ENCODE measurements around the gene CALML3. TPM values are rescaled to one million over a fixed set of nuclear protein-coding genes. Genes with fewer than 3 reads are reported as not detected.

Gene CALML3
- total RNA-seq, 1 experiment from 2014 or later, result not detected

GRCh38 chr10:5485290-5485689 is 39.5 kb upstream of the CALML3 start:
- H3K4me3 ChIP-seq (ENCODE audit: low read depth in 2 of 2, low read length in 2 of 2), result no peak overlapping the region
- no peaks in the 10 kb centered on the region for H3K9me3 ChIP-seq (ENCODE audit: control insufficient read depth, insufficient read depth, low read depth, low read length)
- ATAC-seq (no peak), DNase-seq (ENCODE audit: low read depth, low spot score) (no peak)
- no peaks in the 10 kb centered on the region for H3K4me1 ChIP-seq (ENCODE audit: control insufficient read depth, insufficient read depth, low read length)
- TF ChIP-seq, protein P1, sequence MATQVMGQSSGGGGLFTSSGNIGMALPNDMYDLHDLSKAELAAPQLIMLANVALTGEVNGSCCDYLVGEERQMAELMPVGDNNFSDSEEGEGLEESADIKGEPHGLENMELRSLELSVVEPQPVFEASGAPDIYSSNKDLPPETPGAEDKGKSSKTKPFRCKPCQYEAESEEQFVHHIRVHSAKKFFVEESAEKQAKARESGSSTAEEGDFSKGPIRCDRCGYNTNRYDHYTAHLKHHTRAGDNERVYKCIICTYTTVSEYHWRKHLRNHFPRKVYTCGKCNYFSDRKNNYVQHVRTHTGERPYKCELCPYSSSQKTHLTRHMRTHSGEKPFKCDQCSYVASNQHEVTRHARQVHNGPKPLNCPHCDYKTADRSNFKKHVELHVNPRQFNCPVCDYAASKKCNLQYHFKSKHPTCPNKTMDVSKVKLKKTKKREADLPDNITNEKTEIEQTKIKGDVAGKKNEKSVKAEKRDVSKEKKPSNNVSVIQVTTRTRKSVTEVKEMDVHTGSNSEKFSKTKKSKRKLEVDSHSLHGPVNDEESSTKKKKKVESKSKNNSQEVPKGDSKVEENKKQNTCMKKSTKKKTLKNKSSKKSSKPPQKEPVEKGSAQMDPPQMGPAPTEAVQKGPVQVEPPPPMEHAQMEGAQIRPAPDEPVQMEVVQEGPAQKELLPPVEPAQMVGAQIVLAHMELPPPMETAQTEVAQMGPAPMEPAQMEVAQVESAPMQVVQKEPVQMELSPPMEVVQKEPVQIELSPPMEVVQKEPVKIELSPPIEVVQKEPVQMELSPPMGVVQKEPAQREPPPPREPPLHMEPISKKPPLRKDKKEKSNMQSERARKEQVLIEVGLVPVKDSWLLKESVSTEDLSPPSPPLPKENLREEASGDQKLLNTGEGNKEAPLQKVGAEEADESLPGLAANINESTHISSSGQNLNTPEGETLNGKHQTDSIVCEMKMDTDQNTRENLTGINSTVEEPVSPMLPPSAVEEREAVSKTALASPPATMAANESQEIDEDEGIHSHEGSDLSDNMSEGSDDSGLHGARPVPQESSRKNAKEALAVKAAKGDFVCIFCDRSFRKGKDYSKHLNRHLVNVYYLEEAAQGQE (IDR thresholded peaks at IDR 0.05; ENCODE audit: insufficient read depth in 1 of 2, low read depth in 2 of 2, low read length in 1 of 2), result no peak
- TF ChIP-seq SIN3A (IDR thresholded peaks at IDR 0.05; ENCODE audit: borderline replicate concordance, insufficient read depth, low read depth, low read length), result no peak
- TF ChIP-seq, protein P2, sequence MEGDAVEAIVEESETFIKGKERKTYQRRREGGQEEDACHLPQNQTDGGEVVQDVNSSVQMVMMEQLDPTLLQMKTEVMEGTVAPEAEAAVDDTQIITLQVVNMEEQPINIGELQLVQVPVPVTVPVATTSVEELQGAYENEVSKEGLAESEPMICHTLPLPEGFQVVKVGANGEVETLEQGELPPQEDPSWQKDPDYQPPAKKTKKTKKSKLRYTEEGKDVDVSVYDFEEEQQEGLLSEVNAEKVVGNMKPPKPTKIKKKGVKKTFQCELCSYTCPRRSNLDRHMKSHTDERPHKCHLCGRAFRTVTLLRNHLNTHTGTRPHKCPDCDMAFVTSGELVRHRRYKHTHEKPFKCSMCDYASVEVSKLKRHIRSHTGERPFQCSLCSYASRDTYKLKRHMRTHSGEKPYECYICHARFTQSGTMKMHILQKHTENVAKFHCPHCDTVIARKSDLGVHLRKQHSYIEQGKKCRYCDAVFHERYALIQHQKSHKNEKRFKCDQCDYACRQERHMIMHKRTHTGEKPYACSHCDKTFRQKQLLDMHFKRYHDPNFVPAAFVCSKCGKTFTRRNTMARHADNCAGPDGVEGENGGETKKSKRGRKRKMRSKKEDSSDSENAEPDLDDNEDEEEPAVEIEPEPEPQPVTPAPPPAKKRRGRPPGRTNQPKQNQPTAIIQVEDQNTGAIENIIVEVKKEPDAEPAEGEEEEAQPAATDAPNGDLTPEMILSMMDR (IDR thresholded peaks at IDR 0.05), result no peak
- no peak for TF ChIP-seq TCF7L2 (IDR thresholded peaks at IDR 0.05; ENCODE audit: low read depth, low read length)
- TF ChIP-seq POLR2AphosphoS5 (IDR thresholded peaks at IDR 0.05; ENCODE audit: low read depth, low read length), result no peak
- intact Hi-C loops (cut with micrococcal nuclease; ENCODE audit: unreplicated experiment) (no loop called here), in situ Hi-C loops (cut with HindIII; ENCODE audit: low pct_unique_long_range_greater_than_20kb, low sequenced_read_pairs) (no loop called here)
- ChIA-PET POLR2A (no interaction called here), CTCF (no interaction called here)
- H3K27me3 ChIP-seq (ENCODE audit: control insufficient read depth, insufficient read depth, low read length), result no peaks in the 10 kb centered on the region
- no peaks in the 10 kb centered on the region for H3K36me3 ChIP-seq (ENCODE audit: control insufficient read depth, insufficient read depth, low read length)
- H3K27ac ChIP-seq (ENCODE audit: low read length), result no peak overlapping the region
- no TSS peak for BruUV-seq (replicated peaks)

DNA sequence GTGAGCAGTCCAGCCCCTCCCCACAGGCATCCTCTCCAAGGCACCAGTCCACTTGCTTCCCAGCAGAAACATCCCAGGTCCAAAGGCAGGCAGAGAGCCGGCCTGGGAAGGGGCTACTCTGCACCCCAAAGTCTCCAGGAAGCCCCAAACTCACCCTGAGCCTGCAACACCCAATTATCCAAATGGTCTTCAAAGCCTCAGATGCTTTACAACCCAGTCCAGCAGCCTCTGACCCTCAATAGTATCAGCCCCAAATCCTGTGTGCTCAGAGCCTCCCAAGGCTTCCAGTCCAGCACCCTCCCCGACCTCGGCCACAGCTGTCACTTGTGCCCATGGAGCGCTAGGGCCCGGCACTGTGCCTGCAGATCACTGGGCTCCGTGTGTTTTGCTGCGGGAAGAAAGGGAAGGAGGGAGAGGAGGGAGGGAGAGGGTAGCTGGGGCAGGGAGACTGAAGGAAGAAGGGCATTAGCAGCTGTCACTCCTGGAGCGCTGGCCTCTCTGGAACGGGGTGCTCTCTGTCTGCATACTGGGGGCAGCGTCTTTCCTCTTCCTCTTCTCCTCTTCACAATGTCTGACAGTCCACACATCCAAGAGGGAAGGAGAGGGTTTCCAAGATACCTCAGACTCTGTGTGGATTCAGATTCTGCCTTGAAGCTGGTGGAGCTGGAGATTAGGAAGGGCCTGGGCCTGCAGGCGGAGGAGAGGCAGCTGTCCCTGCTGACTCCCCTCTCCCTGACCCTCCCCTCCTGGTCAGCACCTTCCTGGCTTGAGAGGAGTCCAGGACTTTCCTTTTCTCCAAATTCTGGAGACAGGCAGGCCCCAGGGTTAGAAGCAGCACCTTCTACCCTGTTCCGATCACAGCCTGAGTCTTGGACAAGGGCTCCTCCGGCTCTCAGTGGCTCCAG is 38.6 kb upstream of the CALML3 start:
- no TSS peak for BruUV-seq (replicated peaks)
- Histone ChIP-seq H3K36me3 (ENCODE audit: control insufficient read depth, insufficient read depth, low read length) (no peaks in the 10 kb centered on the region), H3K27me3 (ENCODE audit: control insufficient read depth, insufficient read depth, low read length) (no peaks in the 10 kb centered on the region), H3K4me3 (ENCODE audit: low read depth in 2 of 2, low read length in 2 of 2) (no peak overlapping the region), H3K4me1 (ENCODE audit: control insufficient read depth, insufficient read depth, low read length) (no peaks in the 10 kb centered on the region), H3K9me3 (ENCODE audit: control insufficient read depth, insufficient read depth, low read depth, low read length) (no peaks in the 10 kb centered on the region), H3K27ac (ENCODE audit: low read length) (no peak overlapping the region)
- in situ Hi-C loops (cut with HindIII; ENCODE audit: low pct_unique_long_range_greater_than_20kb, low sequenced_read_pairs) (no loop called here), intact Hi-C loops (cut with micrococcal nuclease; ENCODE audit: unreplicated experiment) (no loop called here)
- ATAC-seq (no peak), DNase-seq (ENCODE audit: low read depth, low spot score) (no peak)
- CTCF ChIA-PET, result no interaction called here
- POLR2A ChIA-PET, result no interaction called here
- TF ChIP-seq, protein P2 (IDR thresholded peaks at IDR 0.05), result no peak
- TF ChIP-seq POLR2AphosphoS5 (IDR thresholded peaks at IDR 0.05; ENCODE audit: low read depth, low read length) (no peak), SIN3A (IDR thresholded peaks at IDR 0.05; ENCODE audit: borderline replicate concordance, insufficient read depth, low read depth, low read length) (no peak), TCF7L2 (IDR thresholded peaks at IDR 0.05; ENCODE audit: low read depth, low read length) (no peak)
- TF ChIP-seq, protein P1 (IDR thresholded peaks at IDR 0.05; ENCODE audit: insufficient read depth in 1 of 2, low read depth in 2 of 2, low read length in 1 of 2), result no peak
